Chondrocyte (in vitro differentiated cells): ENCODE results near the gene MRPL58. TPM values are rescaled to one million over a fixed set of nuclear protein-coding genes. Genes with fewer than 3 reads are reported as not detected.
A peak's percentile ranks its signal among the peaks of the same experiment; 100 is the strongest.
"Not testable (repeated sequence)": the region's sequence is repeated elsewhere in the genome, so short reads cannot be mapped to it uniquely, and the experiment has no call there.

ENCODE experiments used
- DNase-seq: peaks from one replicate; pipeline ENCODE4 v3.0.0; 2021; ENCODE audit warnings: mixed read lengths, low spot score
- H3K27ac Mint-ChIP-seq: one replicate; pipeline ENCODE4 v1.8.0; 2021; ENCODE audit warnings: mild to moderate bottlenecking, moderate library complexity, mixed read lengths; ENCODE audit not compliant: unreplicated experiment
- H3K27me3 Mint-ChIP-seq: 2 replicates; pipeline ENCODE4 v1.8.0; 2021; ENCODE audit warnings: low read depth, mixed read lengths
- H3K36me3 Mint-ChIP-seq: 2 replicates; pipeline ENCODE4 v1.8.0; 2021; ENCODE audit warnings: low read depth, mixed read lengths
- H3K4me1 Mint-ChIP-seq: 2 replicates; pipeline ENCODE4 v1.8.0; 2021; ENCODE audit warnings: low read depth, mild to moderate bottlenecking, mixed read lengths
- H3K4me3 Mint-ChIP-seq: one replicate; pipeline ENCODE4 v1.8.0; 2021; ENCODE audit warnings: mild to moderate bottlenecking, moderate library complexity, mixed read lengths; ENCODE audit not compliant: unreplicated experiment
- H3K9me3 Mint-ChIP-seq: 2 replicates; pipeline ENCODE4 v1.8.0; 2021; ENCODE audit warnings: low read depth, mixed read lengths
- total RNA-seq: library from RNA; stranded (reverse); gene quantifications from 3 replicates; pipeline ENCODE4 v1.2.1, GENCODE V29; 2021
- TF ChIP-seq, protein P1 (sequence below): fragments of 200-600 bp; sonication (generic); IDR thresholded peaks from 2 replicates; pipeline ENCODE4 v1.5.0; 2021; ENCODE audit warnings: antibody characterized with exemption, mild to moderate bottlenecking, moderate library complexity

Gene MRPL58
- total RNA-seq, 1 donor from 2014 or later: 18.9 TPM

GRCh38 chr17:75020331-75021110, 8.1 kb downstream of the MRPL58 start:
- no peaks in the 10 kb centered on the region for H3K4me1 Mint-ChIP-seq
- H3K27ac Mint-ChIP-seq: no peak overlapping the region
- no peaks in the 10 kb centered on the region for H3K27me3 Mint-ChIP-seq
- H3K4me3 Mint-ChIP-seq: no peak overlapping the region
- TF ChIP-seq, protein P1, sequence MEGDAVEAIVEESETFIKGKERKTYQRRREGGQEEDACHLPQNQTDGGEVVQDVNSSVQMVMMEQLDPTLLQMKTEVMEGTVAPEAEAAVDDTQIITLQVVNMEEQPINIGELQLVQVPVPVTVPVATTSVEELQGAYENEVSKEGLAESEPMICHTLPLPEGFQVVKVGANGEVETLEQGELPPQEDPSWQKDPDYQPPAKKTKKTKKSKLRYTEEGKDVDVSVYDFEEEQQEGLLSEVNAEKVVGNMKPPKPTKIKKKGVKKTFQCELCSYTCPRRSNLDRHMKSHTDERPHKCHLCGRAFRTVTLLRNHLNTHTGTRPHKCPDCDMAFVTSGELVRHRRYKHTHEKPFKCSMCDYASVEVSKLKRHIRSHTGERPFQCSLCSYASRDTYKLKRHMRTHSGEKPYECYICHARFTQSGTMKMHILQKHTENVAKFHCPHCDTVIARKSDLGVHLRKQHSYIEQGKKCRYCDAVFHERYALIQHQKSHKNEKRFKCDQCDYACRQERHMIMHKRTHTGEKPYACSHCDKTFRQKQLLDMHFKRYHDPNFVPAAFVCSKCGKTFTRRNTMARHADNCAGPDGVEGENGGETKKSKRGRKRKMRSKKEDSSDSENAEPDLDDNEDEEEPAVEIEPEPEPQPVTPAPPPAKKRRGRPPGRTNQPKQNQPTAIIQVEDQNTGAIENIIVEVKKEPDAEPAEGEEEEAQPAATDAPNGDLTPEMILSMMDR: no peak
- peaks cover 29% of the 10 kb centered on the region for H3K36me3 Mint-ChIP-seq
- H3K9me3 Mint-ChIP-seq: no peaks in the 10 kb centered on the region
- DNase-seq: no peak

- peaks cover 23% of the 10 kb centered on the region for H3K36me3 Mint-ChIP-seq
- no peak overlapping the region for H3K27ac Mint-ChIP-seq
- DNase-seq: no peak
- TF ChIP-seq, protein P1: no peak
- H3K4me1 Mint-ChIP-seq: no peaks in the 10 kb centered on the region
- peaks cover 4% of the 10 kb centered on the region for H3K9me3 Mint-ChIP-seq
- no peaks in the 10 kb centered on the region for H3K27me3 Mint-ChIP-seq
- H3K4me3 Mint-ChIP-seq: no peak overlapping the region
Measured at GRCh38 chr17:75024686-75025397, 12.4 kb downstream of the MRPL58 start.

- H3K9me3 Mint-ChIP-seq, H3K4me3 Mint-ChIP-seq, H3K27ac Mint-ChIP-seq, H3K4me1 Mint-ChIP-seq, H3K27me3 Mint-ChIP-seq, DNase-seq: not testable (repeated sequence)
- H3K36me3 Mint-ChIP-seq: peaks cover 22% of the 10 kb centered on the region
Measured at GRCh38 chr17:75025398-75025734, 12.9 kb downstream of the MRPL58 start.

DNA sequence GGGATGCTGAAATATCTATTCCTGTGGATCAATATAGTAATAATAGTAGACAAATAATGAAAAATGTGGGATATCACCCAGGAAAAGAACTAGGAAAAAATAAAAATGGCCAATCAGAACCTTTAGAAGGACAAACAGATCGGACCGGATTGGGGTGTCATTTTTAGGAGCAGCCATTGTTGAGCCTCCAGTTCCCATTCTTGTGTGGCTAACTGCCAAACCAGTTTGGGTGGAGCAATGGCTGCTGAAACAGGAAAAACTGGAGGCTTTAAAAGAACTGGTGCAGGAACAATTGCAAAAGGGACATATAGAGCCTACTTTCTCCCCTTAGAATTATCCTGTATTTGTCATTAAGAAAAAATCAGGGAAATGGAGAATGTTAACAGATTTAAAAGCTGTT, 14.2 kb downstream of the MRPL58 start:
- H3K27ac Mint-ChIP-seq, H3K27me3 Mint-ChIP-seq, H3K4me1 Mint-ChIP-seq, H3K4me3 Mint-ChIP-seq, DNase-seq: not testable (repeated sequence)
- H3K36me3 Mint-ChIP-seq: peaks cover 15% of the 10 kb centered on the region
- peaks cover 13% of the 10 kb centered on the region for H3K9me3 Mint-ChIP-seq

DNA sequence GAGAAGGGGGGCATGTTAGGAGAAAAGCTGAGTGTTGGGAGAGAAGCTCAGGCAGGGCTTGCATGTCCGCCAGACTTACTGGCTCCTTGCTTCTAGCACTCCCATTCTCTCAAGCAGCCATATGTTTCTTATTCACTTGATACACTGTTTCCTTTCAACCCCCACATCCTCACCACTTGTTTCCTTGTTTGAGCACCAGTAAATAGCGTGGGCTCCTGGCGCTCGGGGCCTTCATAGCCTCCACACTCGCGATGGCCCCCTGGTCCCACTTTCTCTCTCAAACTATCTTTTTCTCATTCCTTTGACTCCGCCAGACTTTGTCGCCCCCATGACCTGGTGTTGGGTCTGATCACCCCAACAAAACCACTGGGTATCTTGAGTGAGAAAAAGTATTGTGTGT, 17.7 kb downstream of the MRPL58 start:
- TF ChIP-seq, protein P1: no peak
- Mint-ChIP-seq H3K9me3 (peaks cover 13% of the 10 kb centered on the region), H3K27me3 (no peaks in the 10 kb centered on the region), H3K4me3 (no peak overlapping the region), H3K27ac (no peak overlapping the region), H3K4me1 (peaks cover 21% of the 10 kb centered on the region), H3K36me3 (peaks cover 3% of the 10 kb centered on the region)
- DNase-seq: no peak

DNA sequence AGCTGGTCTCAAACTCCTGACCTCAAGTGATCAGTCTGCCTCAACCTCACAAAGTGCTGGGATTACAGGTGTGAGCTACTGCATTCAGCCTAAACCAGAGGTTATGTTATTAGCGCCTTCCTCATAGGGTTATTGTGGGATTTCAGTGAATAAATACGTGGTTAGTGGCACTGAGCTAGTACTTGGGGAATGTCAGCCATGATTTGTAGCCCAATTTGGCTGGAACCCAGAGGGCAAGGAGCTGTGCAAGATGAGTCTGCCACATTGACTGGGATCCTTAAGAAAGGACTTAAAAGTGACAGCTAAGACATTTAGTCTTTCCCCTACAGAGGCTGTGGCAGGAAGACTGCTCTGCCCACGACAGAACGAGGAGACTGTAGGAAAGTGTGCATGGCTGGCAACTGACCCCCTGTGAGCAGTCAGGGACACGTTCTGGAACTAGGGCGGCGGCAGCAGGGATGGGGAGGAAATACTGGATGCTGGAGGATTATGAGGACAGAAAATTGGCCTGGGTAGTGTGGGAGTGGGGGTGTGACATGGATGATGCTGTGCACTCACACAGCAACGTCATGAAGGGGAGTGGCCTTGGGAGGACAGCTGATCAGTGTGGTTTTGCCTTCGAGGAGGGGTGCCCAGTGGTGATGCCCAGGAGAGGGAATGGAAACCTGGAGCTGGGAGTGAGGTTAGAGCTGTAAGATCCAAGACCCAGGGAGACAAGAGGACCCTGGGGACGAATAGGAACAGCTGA, 19.7 kb downstream of the MRPL58 start:
- H3K27me3 Mint-ChIP-seq: no peaks in the 10 kb centered on the region
- no peak for DNase-seq
- H3K4me1 Mint-ChIP-seq: peaks cover 30% of the 10 kb centered on the region
- peaks cover 5% of the 10 kb centered on the region for H3K36me3 Mint-ChIP-seq
- TF ChIP-seq, protein P1: no peak
- H3K4me3 Mint-ChIP-seq: peak overlapping the region; percentile 96
- H3K27ac Mint-ChIP-seq: peak overlapping the region; percentile 99
- H3K9me3 Mint-ChIP-seq: peaks cover 13% of the 10 kb centered on the region
